Fibroblast of skin of abdomen (primary cell): ENCODE measurements around the gene PLK4.
"Not testable (repeated sequence)": the region's sequence is repeated elsewhere in the genome, so short reads cannot be mapped to it uniquely, and the experiment has no call there.

Experiments
- DNase-seq: peaks from one replicate; pipeline ENCODE4 v3.0.0-alpha.2; 2013

PLK4 gene

DNA sequence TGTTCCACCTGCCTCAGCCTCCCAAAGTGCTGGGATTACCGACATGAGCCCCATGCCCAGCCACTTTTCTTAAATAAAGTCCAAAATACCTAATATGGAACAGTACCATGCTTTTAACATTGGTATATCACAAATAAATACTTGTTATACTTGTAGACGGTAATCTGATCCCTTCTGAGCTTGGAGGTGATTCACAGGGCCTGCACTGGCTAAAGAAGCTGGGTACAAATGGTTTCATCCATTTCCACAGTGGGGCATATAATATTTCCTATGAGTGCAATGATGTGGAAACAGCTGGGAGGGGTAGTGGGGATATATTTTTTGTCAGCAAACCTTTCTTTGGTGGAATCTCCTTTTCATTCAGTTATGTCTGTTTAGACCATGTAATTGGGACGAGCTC lies 35.8 kb downstream of the PLK4 start:
- DNase-seq: no peak

DNA sequence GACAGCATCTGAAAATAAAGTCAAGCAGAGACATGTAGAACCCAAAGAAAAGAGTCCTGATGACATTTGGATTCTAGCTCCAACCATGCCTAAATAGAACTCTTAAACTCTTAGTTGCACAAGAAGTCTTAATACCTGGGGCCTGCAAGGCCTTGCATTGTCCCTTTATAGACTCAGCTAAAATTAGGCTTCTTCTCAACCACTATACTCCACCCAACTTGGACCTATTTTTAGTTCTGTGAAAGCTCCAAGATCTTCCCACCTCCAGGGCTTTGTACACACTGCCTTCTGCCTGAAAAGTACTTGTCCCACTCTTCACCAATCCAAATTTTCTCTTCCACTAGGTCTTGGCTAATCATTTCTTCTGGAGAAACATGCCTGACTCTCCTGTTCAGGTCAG lies 36.5 kb downstream of the PLK4 start:
- DNase-seq: no peak

- no peak for DNase-seq
Observed at GRCh38 chr4:127920521-127920920, 39.8 kb downstream of the PLK4 start.

GRCh38 chr4:127922226-127922625 lies 41.5 kb downstream of the PLK4 start:
- DNase-seq: no peak

DNA sequence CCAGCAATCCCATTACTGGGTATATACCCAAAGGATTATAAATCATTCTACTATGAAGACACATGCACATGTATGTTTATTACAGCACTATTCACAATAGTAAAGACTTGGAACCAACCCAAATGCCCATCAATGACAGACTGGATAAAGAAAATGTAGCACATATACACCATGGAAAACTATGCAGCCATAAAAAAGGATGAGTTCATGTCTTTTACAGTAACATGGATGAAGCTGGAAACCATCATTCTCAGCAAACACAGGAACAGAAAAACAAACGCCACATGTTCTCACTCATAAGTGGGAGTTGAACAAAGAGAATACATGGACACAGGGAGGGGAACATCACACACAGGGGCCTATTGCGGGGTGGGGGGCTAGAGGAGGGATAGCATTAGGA lies 45.0 kb downstream of the PLK4 start:
- not testable (repeated sequence) for DNase-seq

GRCh38 chr4:127930175-127930574 lies 49.5 kb downstream of the PLK4 start:
- no peak for DNase-seq

GRCh38 chr4:127931836-127932235 lies 51.1 kb downstream of the PLK4 start:
- not testable (repeated sequence) for DNase-seq

DNA sequence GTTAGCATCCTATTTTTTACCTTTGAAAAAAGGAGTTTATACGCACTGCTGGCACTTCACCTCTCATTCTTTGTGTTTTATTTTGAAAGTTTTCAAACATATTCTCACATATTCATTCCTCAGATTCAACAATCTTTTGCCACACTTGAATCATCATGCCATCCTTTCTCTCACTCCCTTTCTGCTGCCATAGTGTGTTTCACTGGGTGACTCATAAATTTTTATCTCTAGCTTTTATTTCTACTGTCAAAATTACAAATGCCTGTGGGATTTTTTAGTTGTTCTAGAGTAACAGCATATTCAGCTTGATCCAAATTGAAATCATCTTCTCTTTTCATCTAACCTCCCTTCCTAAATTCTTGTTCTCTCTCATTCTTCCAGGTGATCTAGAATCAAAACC lies 56.3 kb downstream of the PLK4 start:
- peak; percentile 3 for DNase-seq
